Loucy (cell line): ENCODE results near the gene ADAM11.

Experiments used
- H2AFZ ChIP-seq: fragments of 200-600 bp; sonication (generic); 2 replicates; pipeline ENCODE4 v1.6.0; 2016; ENCODE audit warnings: antibody characterized with exemption, mild to moderate bottlenecking, low read length, moderate library complexity
- H3F3A ChIP-seq: fragments of 200-600 bp; 2 replicates; pipeline ENCODE4 v1.6.0; 2016; ENCODE audit warnings: antibody characterized with exemption, low read depth, mild to moderate bottlenecking
- H3K27me3 ChIP-seq: fragments of 200-600 bp; sonication (generic); 2 replicates; pipeline ENCODE4 v1.6.1; 2014; ENCODE audit warnings: low read length, mild to moderate bottlenecking; ENCODE audit not compliant: insufficient read depth, poor library complexity, severe bottlenecking
- H3K36me3 ChIP-seq: fragments of 200-600 bp; sonication (generic); 2 replicates; pipeline ENCODE4 v1.6.1; 2016; ENCODE audit warnings: low read length; ENCODE audit not compliant: insufficient read depth
- H3K4me1 ChIP-seq: fragments of 200-600 bp; sonication (generic); 2 replicates; pipeline ENCODE4 v1.5.1; 2014; ENCODE audit warnings: low read length, mild to moderate bottlenecking; ENCODE audit not compliant: insufficient read depth, poor library complexity, severe bottlenecking
- H3K4me2 ChIP-seq: fragments of 200-600 bp; sonication (generic); 2 replicates; pipeline ENCODE4 v1.6.0; 2014; ENCODE audit warnings: antibody characterized with exemption, low read length, low read depth, mild to moderate bottlenecking; ENCODE audit not compliant: poor library complexity, severe bottlenecking
- H3K4me3 ChIP-seq: fragments of 200-600 bp; sonication (generic); 2 replicates; pipeline ENCODE4 v1.5.1; 2014; ENCODE audit warnings: low read length, mild to moderate bottlenecking, mixed read lengths; ENCODE audit not compliant: poor library complexity, severe bottlenecking
- H3K79me2 ChIP-seq: fragments of 200-600 bp; sonication (generic); 2 replicates; pipeline ENCODE4 v1.6.1; 2014; ENCODE audit warnings: low read length; ENCODE audit not compliant: insufficient read depth
- H3K9ac ChIP-seq: fragments of 200-600 bp; sonication (generic); 2 replicates; pipeline ENCODE4 v1.6.0; 2014; ENCODE audit warnings: mild to moderate bottlenecking, low read depth, low read length, moderate library complexity; ENCODE audit not compliant: poor library complexity, severe bottlenecking
- H3K9me2 ChIP-seq: fragments of 200-600 bp; sonication (generic); replicated peaks from 2 replicates; pipeline ENCODE4 v1.6.1; 2016; ENCODE audit warnings: low read depth, low read length, mixed read lengths
- H3K9me3 ChIP-seq: fragments of 200-600 bp; sonication (generic); 2 replicates; pipeline ENCODE4 v1.6.1; 2014; ENCODE audit warnings: mild to moderate bottlenecking, antibody characterized with exemption, low read length, low read depth; ENCODE audit not compliant: insufficient read depth
- H4K20me1 ChIP-seq: fragments of 200-600 bp; sonication (generic); 2 replicates; pipeline ENCODE4 v1.6.0; 2014; ENCODE audit warnings: antibody characterized with exemption, low read length, mild to moderate bottlenecking; ENCODE audit not compliant: insufficient read depth, poor library complexity, severe bottlenecking
- CTCF ChIP-seq: fragments of 200-600 bp; sonication (generic); conservative IDR thresholded peaks from 2 replicates; pipeline ENCODE4 v1.5.1; 2014; ENCODE audit warnings: mild to moderate bottlenecking, antibody characterized with exemption, low read length
- EZH2phosphoT487 ChIP-seq: fragments of 200-600 bp; IDR thresholded peaks from 2 replicates; pipeline ENCODE4 v1.6.1; 2018; ENCODE audit warnings: antibody characterized with exemption, mild to moderate bottlenecking, moderate library complexity, borderline replicate concordance

The ADAM11 gene

GRCh38 chr17:44774271-44775135 is 15.7 kb downstream of the ADAM11 start:
- Histone ChIP-seq H3K36me3 (no peaks in the 10 kb centered on the region), H3K4me1 (peaks cover 12% of the 10 kb centered on the region), H3F3A (no peaks in the 10 kb centered on the region), H3K4me2 (peak overlapping the region; percentile 98), H3K27me3 (no peaks in the 10 kb centered on the region), H3K4me3 (peak overlapping the region; percentile 76), H3K9me3 (no peaks in the 10 kb centered on the region), H3K9me2 (no peaks in the 10 kb centered on the region), H2AFZ (peak overlapping the region; percentile 84), H3K79me2 (no peaks in the 10 kb centered on the region), H3K9ac (peak overlapping the region; percentile 61), H4K20me1 (no peaks in the 10 kb centered on the region)
- peak; percentile 92 for TF ChIP-seq CTCF
- no peak for TF ChIP-seq EZH2phosphoT487

- 0 out of 2 replicates have a peak, but pooled peaks have one; percentile 0 for TF ChIP-seq CTCF
- no peak for TF ChIP-seq EZH2phosphoT487
- peak overlapping the region; percentile 76 for H3K4me3 ChIP-seq
- H4K20me1 ChIP-seq, result no peaks in the 10 kb centered on the region
- no peaks in the 10 kb centered on the region for H3F3A ChIP-seq
- peak overlapping the region; percentile 61 for H3K9ac ChIP-seq
- H3K9me2 ChIP-seq, result no peaks in the 10 kb centered on the region
- no peaks in the 10 kb centered on the region for H3K36me3 ChIP-seq
- H3K27me3 ChIP-seq, result no peaks in the 10 kb centered on the region
- no peaks in the 10 kb centered on the region for H3K79me2 ChIP-seq
- no peaks in the 10 kb centered on the region for H3K9me3 ChIP-seq
- peaks cover 6% of the 10 kb centered on the region for H3K4me1 ChIP-seq
- peak overlapping the region; percentile 98 for H3K4me2 ChIP-seq
- H2AFZ ChIP-seq, result peak overlapping the region; percentile 84
Measured at GRCh38 chr17:44775136-44775837, 16.5 kb downstream of the ADAM11 start.

GRCh38 chr17:44775838-44776621 is 17.2 kb downstream of the ADAM11 start:
- Histone ChIP-seq H3K4me1 (peaks cover 6% of the 10 kb centered on the region), H3K9me3 (no peaks in the 10 kb centered on the region), H3K4me2 (peak overlapping the region; percentile 98), H3K9me2 (no peaks in the 10 kb centered on the region), H2AFZ (peak overlapping the region; percentile 68), H3K36me3 (no peaks in the 10 kb centered on the region), H3F3A (no peaks in the 10 kb centered on the region), H3K9ac (peak overlapping the region; percentile 44), H3K4me3 (peak overlapping the region; percentile 76), H3K79me2 (no peaks in the 10 kb centered on the region), H4K20me1 (no peaks in the 10 kb centered on the region), H3K27me3 (no peaks in the 10 kb centered on the region)
- no peak for TF ChIP-seq CTCF
- TF ChIP-seq EZH2phosphoT487, result no peak
